ENCODE measurements around the gene BCL10. TPM values are rescaled to one million over a fixed set of nuclear protein-coding genes. Genes with fewer than 3 reads are reported as not detected.
"Not testable (repeated sequence)": the region's sequence is repeated elsewhere in the genome, so short reads cannot be mapped to it uniquely, and the experiment has no call there.

BCL10 gene
- total RNA-seq, 1 donor from 2014 or later, result 77.9 TPM

GRCh38 chr1:85264150-85264549 is 12.3 kb downstream of the BCL10 start:
- no peak for DNase-seq

GRCh38 chr1:85262985-85263384 is 13.4 kb downstream of the BCL10 start:
- no peak for DNase-seq

DNA sequence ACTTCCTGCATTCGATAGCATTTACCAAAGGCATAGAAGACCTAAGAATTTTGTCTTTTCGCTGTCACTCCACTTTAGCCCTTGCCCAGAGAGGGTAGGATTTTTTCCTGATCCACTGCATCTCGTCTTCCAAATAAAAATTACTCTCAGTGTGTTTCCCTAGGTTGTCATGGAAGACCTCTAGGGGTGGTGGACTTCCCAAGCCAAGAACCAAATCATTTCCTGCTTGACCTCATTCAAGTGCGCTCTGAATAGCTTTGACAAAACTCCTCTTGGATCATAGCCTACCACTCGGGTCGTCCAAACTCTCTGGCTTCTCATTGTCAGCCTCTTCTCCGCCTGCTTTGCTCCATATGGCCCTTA is 16.5 kb downstream of the BCL10 start:
- peak; percentile 84 for DNase-seq

GRCh38 chr1:85259118-85259911 is 17.1 kb downstream of the BCL10 start, which contains the start of gene C1orf52:
TSS of gene C1orf52 (minus strand) at chr1:85259662. CDS start at chr1:85259633, 29 bp downstream.
- DNase-seq, result peak; percentile 97

DNA sequence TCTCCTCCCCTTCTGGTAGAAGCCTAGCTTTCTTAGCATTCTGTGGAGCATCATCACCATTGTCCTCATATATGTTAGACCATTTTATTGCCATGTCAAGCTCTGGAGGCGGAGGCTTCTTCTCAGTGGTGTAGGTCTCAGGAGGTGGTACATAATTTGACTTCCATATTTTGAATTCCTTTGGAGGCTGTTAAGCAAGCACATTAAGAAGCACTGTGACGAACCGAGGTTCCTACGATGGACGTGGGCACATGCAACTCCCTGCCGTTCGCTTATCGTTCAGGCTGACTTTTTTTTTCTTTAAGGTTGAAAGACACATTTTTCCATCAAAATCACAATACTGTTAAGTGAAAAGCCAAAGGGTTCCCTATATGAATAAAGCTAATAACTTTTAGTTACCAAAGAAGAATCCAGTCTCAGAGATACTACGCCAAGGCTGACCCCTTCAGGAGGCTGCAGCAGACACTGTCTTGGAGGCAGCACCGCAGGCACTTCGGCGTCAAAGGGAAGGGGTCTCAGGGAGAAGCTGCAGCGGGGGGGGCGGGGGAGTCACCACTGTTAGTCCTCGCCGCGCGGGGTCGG is 17.8 kb downstream of the BCL10 start:
- DNase-seq, result no peak

DNA sequence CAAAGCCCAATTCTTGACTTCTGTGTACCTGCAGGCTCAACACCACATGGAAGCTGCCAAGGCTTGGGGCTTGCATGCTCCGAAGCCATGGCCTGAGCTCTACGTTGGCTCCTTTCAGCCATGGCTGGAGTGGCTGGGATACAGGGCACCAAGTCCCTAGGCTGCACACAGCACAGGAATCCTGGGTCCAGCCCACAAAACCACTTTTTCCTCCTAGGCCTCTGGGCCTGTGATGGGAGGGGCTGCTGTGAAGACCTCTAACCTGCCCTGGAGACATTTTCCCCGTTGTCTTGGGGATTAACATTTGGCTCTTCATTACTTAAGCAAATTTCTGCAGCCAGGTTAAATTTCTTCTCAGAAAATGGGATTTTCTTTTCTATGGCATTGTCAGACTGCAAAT is 27.4 kb downstream of the BCL10 start:
- DNase-seq, result not testable (repeated sequence)

- DNase-seq, result no peak
These were observed 30.5 kb downstream of the BCL10 start for GRCh38 chr1:85245891-85246290.

GRCh38 chr1:85245456-85245855 is 31.0 kb downstream of the BCL10 start:
- no peak for DNase-seq

DNA sequence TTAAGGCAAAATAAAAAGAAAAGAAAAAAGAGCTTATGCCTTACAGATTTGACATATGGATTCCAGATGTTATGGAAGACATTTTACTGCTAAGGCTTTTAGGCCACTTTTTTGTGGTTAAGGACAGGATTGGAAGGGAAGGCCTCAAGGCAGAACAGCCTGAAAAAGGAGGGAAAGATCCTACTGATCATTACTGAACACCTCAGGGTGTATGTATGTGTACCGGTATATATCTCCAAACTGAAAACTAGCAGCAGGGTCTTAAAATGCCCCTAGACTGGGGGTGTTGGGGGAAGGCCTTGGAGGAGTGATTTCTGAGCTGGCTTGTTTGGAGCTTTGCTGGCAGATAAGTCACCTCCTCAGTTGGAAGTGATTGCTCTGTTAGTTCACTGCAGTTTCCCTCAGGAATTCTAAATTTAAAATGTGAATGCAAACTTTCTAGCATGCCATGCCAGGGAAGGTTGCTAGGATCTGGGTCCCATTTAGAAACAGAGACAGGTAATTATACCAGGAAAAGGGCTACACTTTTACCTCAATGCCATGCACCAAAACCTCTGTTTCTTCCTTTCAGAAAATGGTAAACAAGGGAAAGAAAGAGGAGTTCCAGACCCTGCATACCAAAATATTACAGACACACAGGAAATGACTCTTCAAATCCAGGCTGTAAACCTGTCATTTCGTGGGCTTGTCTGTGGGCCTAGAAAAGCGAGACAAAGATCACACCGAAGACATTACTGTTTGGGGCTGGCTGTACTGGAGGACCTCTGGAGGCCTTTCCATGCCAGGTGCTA is 32.0 kb downstream of the BCL10 start:
- peak; percentile 6 for DNase-seq

GRCh38 chr1:85243372-85243771 is 33.1 kb downstream of the BCL10 start:
- no peak for DNase-seq

DNA sequence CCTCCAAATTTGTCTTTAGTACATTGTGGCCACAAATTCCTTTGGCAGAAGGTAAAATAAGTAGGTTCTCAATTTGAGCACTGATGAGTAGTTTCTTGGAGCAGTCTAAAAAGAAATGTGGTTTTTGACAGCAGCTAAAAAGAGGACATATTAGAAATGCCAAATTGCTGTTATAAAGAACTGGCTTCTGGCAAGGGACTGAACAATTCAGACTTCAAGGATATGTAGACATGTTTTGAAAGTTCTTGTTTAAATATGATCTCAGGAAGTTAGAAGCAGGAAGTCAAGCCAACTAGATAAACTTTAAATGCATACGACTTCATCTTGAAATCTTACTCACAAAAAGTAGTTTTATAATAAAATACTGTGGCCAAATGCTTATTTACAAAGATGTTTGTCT is 35.8 kb downstream of the BCL10 start:
- DNase-seq, result peak; percentile 5

DNA sequence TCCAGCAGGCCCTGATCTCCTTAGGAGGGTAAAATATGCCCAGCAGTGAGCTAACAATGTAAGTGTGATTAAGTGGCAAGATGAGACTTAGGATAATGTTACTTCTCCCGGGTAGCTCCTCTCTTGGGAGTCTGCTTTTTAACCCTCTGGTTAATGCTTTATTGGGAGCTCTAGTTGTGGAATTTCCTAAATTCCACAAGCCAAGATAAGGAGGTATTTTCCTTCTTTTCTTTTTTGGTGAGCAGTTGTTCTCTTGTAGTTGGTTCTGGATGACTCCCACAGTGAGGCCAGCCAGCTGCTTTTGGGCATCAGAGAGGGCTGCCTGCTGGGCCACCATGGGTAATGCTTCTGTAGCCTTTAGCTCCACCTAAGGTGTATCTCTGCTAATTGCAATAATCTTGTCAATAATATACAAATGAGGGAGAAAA is 36.2 kb downstream of the BCL10 start:
- no peak for DNase-seq

GRCh38 chr1:85237613-85238012 is 38.8 kb downstream of the BCL10 start:
- DNase-seq, result no peak

DNA sequence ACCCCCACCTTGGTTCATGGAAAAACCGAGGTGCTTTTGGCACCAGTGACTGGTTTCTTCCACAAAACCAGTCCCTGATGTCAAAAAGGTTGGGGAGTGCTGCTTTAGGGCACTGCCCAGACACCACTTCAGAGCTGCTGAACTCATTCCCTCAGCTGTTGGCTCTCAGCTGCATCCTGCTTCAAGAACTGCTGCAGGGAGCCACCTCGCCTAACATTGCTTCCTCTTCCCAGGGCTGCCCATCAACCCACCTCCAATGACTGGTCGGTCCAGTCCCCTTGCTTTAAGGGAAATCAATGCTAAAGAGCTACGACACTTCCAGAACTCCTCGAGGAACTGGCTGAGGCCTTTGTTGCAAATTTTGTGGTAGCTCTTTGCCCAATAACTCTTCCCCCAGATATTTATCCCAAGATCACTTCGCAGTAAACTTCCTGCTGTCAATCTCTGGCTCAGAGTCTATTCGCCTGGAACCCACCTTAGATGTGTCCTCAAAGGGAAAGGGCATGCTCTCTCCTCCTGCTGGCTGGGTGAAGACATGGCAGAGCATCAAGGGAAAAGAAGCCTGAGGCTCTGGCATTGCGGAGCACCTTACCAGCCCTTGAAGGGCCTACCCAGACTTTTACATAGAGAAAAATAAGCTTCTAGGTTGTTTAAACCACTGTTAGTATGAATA is 46.0 kb downstream of the BCL10 start:
- peak; percentile 4 for DNase-seq

DNA sequence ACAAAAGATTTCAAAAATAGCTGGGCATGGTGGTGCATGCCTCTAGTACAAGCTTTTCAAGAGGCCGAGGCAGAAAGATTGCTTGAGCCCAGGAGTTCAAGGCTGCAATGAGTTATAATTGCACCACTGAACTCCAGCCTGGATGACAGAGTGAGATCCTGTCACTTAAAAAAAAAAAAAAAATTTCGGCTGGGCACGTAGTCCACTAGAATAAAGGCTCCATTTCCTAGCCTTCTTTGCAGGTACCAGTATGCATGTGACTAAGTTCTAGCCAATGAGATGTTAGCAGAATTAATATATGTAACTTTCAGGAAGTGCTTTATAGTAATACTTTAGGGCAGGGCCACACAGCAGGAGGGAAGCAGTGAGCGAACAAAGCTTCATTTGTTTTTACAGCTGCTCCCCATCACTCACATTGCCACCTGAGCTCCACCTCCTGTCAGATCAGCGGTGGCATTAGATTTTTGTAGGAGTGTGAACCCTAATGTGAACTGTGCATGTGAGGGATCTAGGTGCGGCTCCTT is 46.8 kb downstream of the BCL10 start:
- DNase-seq, result no peak

DNA sequence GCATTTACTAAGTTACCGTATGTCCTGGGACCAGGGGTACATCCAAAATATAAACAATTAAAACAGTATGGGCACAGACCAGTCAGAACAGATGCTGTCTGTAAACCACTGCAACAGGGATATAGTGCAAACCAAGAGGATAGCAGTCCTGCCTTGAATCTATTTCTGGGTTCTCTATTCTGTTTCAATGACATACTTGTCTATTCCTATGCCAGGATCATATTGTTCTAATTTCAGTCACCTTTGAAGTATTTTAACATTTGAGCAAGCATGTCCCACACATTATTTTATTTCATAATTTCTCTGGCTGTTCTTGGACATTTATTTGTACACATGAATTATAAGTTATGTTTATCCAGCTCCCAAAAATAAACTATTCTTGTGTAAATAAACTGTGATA is 47.5 kb downstream of the BCL10 start:
- no peak for DNase-seq

DNA sequence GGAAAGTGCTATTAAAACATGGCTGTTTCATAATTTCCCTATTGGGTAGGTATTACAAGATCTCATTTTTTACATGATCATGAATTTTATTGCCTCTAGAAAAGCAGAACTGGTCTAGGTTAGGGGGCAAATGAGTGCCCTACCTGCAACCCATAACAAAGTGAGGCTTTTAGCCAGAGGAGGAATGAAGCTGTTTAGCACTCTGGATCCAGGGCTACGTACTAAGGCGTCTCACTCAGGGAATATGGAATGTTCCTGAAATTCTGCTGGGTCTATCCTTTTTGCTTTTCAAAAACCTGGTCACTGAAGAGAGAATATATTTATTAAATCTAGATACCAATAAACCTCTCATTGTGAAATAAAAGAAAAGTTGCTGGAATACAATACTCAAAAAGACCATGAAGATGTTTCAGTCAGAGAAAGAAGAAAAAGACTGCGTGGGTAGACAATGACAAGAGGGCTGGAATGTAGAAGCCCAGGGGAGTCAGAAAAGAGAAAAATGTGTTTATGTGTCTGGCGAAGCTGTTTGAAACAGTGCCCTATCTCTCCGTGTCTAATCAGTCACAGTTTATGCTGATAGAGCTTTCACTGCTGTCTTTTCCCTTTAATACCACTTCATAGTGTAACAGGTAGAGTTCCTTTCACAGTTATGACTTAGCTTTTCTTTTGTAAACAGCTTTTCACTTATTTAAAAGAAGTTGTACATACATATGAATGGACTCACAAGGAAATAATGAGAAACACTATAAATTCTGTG is 50.6 kb downstream of the BCL10 start:
- DNase-seq, result no peak

- DNase-seq, result no peak
These were observed 51.5 kb downstream of the BCL10 start for GRCh38 chr1:85224734-85225623.

- DNase-seq, result no peak
These were observed 52.1 kb downstream of the BCL10 start for GRCh38 chr1:85224295-85224694.

DNA sequence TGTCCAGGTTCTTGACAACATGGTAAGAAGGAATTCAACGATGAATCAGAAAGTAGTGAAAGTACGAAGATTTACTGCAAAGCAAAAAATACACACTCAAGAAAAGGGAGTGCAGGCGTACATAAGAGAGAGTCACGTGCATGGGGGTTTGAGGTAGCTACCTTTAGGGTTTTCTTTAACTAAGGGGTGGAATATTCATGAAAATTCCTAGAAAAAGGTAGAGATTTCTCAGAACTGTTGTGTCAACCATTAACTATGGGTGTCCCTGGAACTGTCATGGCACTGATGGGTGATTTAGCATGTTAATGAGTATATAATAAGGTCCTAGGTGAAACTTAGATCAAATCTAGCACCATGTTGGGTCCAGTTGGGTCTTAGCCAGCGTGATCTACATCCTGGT is 53.1 kb downstream of the BCL10 start:
- no peak for DNase-seq

GRCh38 chr1:85220756-85221201 is 55.7 kb downstream of the BCL10 start:
- DNase-seq, result no peak

Data from dermis blood vessel endothelial cell (primary cell).